Measurements from ENCODE around the gene FAM78B. TPM values are rescaled to one million over a fixed set of nuclear protein-coding genes. Genes with fewer than 3 reads are reported as not detected.

Gene FAM78B
- total RNA-seq, 1 experiment from 2014 or later: 0.22 TPM

- DNase-seq (ENCODE audit: extremely low read depth, low read depth): no peak
These were observed 45.8 kb downstream of the FAM78B start for GRCh38 chr1:166121010-166121409.

DNA sequence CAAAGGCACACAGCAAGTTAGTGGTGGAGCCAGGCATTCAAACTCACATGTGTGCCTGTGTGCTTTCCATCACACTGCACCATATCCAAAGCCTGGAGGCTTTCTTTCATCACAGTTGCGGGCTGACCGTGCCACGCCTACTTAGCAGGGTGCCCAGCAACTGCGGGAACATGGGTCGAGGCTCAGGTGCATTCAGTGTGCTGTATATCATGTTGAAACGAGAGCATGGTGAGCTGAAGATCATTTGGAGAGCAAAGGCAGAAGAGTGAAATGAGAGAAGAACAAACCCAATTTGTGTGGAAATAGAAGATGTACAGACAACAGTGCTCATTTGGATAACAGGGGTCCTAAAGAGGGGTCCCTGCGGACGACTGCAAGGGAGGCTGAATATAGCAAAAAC is 46.5 kb downstream of the FAM78B start:
- no peak for DNase-seq (ENCODE audit: extremely low read depth, low read depth)

DNA sequence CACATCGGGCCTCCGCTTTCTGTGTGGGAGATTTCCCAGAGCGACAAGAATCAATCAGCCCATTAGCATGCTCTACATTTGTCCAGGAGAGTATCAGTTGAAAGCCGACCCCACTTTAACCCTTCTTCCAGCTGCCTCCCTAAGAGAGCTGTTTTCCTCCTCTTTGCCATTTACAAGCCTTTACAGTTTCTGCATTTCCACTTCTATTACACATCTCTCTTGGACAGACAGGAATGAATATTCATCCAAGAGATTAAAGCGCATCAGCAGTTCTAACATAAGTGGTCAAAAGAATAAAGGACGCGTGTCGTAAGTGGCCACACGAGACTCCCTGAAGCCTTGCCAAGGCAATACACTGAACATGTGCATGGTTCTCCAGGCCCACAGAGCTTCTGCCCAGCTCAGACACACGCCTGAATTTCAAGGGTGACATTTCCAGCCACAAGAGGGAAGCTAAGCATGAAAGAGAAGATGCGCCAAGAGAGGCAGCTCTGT is 47.3 kb downstream of the FAM78B start:
- no peak for DNase-seq (ENCODE audit: extremely low read depth, low read depth)

GRCh38 chr1:166117776-166118175 is 49.0 kb downstream of the FAM78B start:
- no peak for DNase-seq (ENCODE audit: extremely low read depth, low read depth)

DNA sequence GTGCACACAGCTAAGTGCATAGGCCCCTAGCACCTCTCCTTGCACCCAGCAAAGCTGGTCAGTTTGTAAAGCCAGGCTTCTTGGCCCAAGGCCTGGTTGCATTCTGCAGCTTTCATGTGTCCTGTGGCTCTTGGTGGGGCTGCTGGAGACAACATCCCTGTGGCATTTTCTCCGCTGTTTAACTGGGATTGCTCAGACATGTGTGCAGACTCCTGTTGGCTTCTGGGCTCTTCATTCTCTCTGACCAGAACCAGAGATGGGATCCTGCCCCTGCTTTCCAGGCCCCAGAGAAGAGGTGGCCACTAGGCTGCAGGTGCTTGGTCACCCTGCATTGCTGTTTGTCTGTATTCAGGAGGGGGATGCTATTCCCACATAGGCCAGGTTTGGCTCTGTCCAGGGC is 50.8 kb downstream of the FAM78B start:
- no peak for DNase-seq (ENCODE audit: extremely low read depth, low read depth)

GRCh38 chr1:166114419-166114818 is 52.4 kb downstream of the FAM78B start:
- DNase-seq (ENCODE audit: extremely low read depth, low read depth): no peak

- DNase-seq (ENCODE audit: extremely low read depth, low read depth): no peak
These were observed 53.2 kb downstream of the FAM78B start for GRCh38 chr1:166113630-166114029.

DNA sequence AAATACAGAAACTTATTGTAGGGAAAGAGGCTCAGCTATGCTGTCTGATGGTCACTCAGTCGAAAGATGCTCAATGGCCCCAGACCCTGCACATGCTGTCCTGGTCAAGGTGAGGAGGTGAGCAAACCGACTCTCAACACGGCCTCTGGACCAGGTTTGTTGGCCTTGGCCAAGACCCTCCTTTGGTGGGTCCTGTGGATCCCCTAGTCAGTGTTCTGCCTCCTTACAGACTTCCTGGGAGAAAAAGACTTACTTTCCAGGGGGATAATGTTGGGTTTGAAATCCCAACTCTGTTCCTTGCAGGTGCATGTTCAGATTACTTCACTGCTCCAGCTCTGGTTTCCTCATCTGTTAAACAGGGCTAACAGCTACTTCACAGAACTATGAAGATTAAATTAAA is 53.8 kb downstream of the FAM78B start:
- DNase-seq (ENCODE audit: extremely low read depth, low read depth): no peak

DNA sequence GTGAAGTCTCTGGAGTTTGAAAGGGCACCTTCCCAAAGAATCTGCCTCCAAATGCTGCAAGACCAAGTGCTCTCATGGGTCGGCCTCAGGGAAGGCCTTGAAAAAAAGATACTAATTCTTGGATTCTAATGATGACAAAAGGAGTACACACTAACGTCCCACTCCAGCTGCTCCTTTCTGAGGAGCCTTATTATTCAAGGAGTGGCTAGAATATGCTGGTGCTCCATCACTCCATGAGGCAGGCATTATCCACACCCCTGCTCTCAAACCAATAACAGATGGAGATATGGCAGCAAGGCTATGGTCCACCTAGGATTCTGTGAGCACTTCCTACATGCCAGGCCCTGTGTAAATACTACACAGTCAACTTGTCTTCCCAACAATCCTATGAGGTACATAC is 54.4 kb downstream of the FAM78B start:
- DNase-seq (ENCODE audit: extremely low read depth, low read depth): no peak

DNA sequence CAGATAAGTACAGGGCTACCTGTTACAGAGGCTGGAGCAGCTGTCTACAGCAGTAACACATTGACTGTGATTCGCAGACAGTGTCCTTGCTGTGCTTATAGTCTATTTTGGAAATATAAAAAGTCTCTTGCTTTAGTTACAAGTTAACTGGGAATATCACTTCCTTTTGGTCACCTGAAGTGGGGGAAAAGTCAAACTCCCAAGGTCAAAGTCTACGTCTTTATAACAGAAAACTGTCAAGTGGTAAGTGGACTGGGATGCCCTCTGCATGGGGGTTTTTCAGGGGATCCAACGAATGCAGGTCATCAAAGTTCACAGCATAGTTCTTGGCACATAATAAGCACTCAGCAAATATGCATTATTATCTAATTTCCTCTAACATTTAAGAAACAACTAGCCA is 55.4 kb downstream of the FAM78B start:
- no peak for DNase-seq (ENCODE audit: extremely low read depth, low read depth)

- no peak for DNase-seq (ENCODE audit: extremely low read depth, low read depth)
These were observed 76.6 kb downstream of the FAM78B start for GRCh38 chr1:166090244-166090643.

DNA sequence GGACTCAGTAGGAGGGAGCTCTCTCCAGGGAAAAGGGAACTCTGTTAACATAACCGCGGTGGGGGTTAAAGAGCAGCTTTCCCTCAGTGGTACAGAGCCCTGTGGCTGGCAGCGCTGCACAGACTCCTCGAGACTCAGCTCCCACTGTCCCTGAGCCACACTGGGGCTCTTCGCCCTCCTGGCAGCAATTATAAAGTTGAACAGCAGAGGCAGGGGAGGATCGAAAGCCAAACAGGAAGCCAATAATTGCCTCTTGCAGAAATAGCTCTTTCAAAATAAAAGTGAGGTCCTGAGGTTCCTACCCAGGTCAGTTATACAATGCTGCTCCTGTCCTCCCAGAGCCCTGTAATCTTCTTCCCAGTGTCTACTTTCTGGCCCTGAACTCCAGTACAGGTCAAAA is 77.0 kb downstream of the FAM78B start:
- DNase-seq (ENCODE audit: extremely low read depth, low read depth): no peak

GRCh38 chr1:166088572-166088955 is 78.2 kb downstream of the FAM78B start:
- DNase-seq (ENCODE audit: extremely low read depth, low read depth): no peak

DNA sequence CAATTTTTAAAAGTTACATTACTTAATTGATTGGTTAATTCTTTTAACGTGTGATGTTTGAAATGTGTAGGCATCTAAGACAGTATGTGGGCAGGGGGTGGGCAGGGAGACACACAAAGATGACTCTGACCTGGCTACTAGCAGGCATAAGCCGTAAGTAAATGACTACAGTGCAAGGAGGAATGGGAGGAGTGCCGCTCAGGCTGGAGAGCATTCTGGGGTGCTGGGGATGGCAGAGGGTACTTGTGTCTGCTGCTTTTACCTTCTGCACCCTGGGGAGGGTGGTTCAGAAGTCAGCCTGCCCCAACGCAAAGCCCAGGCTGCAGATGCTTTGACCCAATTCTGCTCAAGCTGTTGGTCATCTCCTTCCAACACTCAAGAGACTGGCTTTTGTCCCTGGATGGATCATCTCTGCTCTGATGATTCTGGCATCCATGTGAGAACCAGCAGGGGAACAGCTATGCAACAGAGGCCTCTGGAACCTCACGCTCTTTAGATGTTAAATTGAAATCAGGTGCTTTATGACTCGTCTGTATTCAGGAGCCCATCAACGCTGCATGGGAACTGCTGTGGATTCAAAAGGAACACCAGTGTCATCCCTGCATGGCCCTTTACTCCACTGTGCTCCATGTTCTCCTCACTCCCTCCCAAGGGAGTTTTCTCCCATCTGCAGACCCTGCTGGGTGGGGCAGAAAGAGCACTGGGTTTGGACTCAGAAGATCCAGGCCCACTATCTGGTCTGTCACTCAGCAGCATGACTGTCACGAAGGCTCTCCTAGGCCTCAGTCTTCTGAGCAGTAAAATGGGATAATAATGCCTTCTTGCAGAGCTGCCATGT is 78.8 kb downstream of the FAM78B start:
- no peak for DNase-seq (ENCODE audit: extremely low read depth, low read depth)

GRCh38 chr1:166086113-166086883 is 80.5 kb downstream of the FAM78B start:
- DNase-seq (ENCODE audit: extremely low read depth, low read depth): no peak

DNA sequence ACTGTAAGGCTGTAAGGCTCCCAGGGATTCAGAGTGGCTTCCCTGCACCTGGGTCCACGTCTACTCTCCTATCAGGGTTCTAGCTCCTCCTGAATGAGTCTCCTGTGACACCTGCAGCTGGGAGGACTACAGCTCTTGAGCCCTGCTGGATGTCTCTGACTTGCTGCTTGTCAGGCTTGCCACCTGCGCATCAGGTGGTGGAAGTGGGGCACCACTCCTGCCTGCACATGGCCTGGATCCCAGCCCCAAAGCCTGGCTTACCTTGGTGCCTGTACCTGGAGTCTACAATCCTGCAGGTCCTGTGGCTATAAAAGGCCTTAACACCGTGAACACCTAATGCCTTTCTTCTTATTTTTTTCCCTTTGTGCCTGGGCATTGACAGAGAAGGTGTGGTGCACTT is 82.2 kb downstream of the FAM78B start:
- DNase-seq (ENCODE audit: extremely low read depth, low read depth): no peak

GRCh38 chr1:166083887-166084286 is 82.9 kb downstream of the FAM78B start:
- no peak for DNase-seq (ENCODE audit: extremely low read depth, low read depth)

DNA sequence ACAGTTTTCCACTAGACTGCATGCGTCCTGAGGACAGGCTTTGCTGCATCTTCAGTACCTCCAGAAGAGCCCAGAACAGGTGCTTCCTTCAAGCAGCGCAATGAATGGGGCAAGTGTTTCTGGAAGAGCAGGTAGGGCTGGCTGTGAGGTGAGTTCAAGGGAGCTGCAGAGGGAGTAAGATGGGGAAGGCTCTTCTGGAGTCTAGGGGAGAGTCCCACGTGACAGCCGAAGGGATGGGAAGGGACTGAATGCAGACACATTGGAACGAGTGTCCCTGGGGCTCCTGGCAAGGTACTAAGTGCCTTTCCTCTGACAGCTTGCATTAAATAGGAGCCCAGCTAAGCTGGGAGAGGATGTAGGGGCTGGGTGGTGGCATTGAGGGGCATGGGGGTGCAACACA is 84.2 kb downstream of the FAM78B start:
- no peak for DNase-seq (ENCODE audit: extremely low read depth, low read depth)

DNA sequence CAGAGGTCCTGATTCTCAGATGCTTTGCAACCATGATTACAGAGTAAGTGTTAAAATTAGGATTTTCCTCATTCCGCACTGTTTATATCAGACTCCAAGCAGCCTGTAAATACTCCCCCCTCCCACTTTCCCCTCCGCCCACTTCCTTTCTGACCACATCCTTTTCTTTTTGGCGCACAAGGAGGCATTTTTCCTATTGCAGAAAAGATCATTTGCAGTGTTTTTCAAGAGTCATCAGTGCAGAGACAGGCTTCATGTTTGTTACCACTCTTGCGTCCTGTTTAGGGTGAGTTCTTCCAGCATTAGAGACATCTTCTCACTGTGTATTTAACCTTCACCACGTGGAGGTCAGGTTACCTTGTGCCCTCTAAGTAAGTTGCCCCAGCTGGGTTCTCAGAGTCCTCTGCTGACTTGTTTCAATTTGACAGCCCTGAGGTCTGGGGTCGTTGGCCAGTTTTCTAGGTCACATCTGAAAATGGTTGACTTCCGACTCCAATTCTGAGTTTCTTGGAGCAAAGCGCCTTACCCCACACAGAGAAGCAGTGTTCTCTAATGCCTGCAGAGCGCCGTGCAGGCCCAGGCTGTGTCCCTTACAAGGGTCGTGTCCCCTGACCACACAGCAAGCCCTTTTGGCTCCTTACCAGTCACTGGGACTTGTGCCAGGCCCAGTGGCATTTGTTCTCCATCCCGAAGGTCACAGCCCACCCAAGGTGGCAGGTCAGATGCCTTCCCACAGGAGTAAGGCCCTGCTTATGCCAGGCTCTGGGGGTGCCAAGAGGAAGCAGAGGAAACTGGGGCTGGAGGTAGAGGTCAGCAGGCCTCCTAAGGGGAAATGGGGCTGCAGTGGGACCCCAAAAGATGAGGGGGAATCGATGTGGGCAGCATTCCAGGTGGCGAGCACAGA is 85.6 kb downstream of the FAM78B start:
- DNase-seq (ENCODE audit: extremely low read depth, low read depth): no peak

GRCh38 chr1:166080277-166080966 is 86.4 kb downstream of the FAM78B start:
- no peak for DNase-seq (ENCODE audit: extremely low read depth, low read depth)
